ENCODE results near the gene SCLY.

The SCLY gene

DNA sequence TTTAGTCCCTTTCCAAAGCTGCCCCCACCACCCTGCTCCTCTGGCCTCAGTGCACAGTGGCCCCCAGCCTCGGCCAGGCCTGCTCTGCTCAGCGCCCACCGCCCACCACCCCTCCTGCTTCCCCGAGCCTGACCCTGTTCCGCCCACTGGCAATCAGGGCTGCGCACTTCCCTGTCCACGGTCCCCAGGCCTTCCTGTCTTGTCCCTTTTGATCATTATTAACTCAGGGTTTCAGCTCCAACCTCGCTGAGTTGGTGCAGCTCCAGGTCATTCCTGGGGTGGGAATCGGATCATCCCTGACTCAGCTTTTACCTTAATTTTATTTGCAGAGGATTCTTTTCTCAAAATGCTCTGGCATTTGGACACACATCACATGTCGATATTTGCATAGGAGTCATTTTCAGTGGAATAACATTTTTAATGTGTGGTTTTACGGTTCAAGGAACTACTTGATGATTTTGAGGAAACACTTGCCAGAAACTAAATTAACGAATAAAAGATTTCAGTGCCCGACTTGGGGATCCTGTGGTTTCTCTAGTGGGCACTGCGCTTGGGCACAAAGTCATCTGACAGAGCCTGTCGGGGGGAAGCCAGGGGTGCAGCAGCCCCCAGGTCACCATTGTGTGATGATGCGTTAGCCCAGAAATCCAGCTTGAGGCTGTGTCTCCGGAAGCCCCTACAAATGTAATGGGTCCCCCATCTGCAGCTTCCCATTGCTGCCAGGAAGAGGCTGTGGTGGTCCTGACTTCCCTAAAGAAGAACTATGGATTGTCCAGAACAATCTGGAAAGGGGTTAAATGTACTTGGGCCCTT is 38.3 kb downstream of the SCLY start:
- Mint-ChIP-seq H3K4me1 (peaks cover 34% of the 10 kb centered on the region), H3K9me3 (no peaks in the 10 kb centered on the region), H3K4me3 (no peak overlapping the region), H3K27me3 (ENCODE audit: low read depth, poor library complexity) (peaks cover 7% of the 10 kb centered on the region), H3K27ac (no peak overlapping the region), H3K36me3 (ENCODE audit: low read depth) (no peaks in the 10 kb centered on the region)
- no peak for DNase-seq
- TF ChIP-seq, protein P1, sequence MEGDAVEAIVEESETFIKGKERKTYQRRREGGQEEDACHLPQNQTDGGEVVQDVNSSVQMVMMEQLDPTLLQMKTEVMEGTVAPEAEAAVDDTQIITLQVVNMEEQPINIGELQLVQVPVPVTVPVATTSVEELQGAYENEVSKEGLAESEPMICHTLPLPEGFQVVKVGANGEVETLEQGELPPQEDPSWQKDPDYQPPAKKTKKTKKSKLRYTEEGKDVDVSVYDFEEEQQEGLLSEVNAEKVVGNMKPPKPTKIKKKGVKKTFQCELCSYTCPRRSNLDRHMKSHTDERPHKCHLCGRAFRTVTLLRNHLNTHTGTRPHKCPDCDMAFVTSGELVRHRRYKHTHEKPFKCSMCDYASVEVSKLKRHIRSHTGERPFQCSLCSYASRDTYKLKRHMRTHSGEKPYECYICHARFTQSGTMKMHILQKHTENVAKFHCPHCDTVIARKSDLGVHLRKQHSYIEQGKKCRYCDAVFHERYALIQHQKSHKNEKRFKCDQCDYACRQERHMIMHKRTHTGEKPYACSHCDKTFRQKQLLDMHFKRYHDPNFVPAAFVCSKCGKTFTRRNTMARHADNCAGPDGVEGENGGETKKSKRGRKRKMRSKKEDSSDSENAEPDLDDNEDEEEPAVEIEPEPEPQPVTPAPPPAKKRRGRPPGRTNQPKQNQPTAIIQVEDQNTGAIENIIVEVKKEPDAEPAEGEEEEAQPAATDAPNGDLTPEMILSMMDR (IDR thresholded peaks at IDR 0.05) = no peak

DNA sequence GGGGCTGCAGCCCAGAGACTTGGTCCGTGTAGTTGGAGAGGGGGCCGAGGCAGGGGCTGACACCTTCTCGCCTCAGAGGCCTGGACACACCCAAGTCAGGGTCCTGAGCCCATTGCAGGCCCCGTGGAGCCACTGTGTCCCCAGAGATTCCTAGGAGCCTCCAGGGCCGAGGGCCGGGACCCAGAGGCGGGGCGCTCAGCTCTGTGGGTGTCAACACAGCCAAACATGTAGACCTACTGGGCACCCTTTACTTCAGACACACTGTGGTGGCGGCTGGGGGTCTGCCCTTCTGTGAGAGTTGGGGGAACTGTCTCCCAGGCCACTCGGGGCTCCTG is 38.9 kb downstream of the SCLY start:
- Mint-ChIP-seq H3K27ac (no peak overlapping the region), H3K4me3 (no peak overlapping the region), H3K4me1 (peaks cover 29% of the 10 kb centered on the region), H3K36me3 (ENCODE audit: low read depth) (no peaks in the 10 kb centered on the region), H3K9me3 (no peaks in the 10 kb centered on the region), H3K27me3 (ENCODE audit: low read depth, poor library complexity) (peaks cover 7% of the 10 kb centered on the region)
- DNase-seq = no peak
- TF ChIP-seq, protein P1 (IDR thresholded peaks at IDR 0.05) = no peak

DNA sequence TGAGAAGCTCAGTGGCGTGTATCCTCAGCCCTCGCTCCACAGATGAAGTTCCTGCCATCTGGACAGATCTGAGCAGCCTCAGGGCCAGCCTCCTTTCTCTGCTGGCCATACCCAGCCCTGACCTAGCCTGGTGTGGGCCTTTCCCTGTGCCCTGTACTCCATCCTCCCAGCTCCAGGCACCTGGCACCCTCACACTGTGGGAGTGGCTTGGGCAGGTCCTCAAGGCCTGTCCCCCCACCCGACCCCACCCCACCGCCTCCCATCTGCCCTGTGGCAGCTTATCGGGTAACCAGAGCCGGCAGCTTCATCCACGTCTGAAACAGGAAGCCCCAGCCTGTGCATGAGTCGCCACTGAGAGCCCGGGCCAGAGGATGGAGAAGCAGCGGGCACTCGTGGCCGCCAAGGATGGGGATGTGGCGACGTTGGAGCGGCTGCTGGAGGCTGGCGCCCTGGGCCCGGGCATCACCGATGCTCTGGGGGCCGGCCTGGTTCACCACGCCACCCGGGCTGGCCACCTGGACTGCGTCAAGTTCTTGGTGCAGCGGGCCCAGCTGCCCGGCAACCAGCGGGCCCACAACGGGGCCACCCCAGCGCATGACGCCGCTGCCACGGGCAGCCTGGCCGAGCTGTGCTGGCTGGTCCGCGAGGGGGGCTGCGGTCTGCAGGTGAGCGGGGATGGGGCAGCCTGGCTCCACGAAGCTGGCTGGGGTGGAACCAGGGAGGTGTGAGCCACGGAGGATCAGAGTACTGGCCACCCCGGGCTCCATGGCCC is 39.4 kb downstream of the SCLY start, which contains the start of gene ESPNL:
TSS of gene ESPNL (plus strand) at position 292 of the 772 bp plus-strand sequence. CDS start at position 372, 80 bp downstream.
- peaks cover 4% of the 10 kb centered on the region for H3K27me3 Mint-ChIP-seq (ENCODE audit: low read depth, poor library complexity)
- DNase-seq = no peak
- H3K4me1 Mint-ChIP-seq = peaks cover 27% of the 10 kb centered on the region
- TF ChIP-seq, protein P1 (IDR thresholded peaks at IDR 0.05) = no peak
- H3K4me3 Mint-ChIP-seq = no peak within 1 kb of the TSS
- no peaks in the 10 kb centered on the region for H3K36me3 Mint-ChIP-seq (ENCODE audit: low read depth)
- no peaks in the 10 kb centered on the region for H3K9me3 Mint-ChIP-seq
- H3K27ac Mint-ChIP-seq = no peak within 1 kb of the TSS

DNA sequence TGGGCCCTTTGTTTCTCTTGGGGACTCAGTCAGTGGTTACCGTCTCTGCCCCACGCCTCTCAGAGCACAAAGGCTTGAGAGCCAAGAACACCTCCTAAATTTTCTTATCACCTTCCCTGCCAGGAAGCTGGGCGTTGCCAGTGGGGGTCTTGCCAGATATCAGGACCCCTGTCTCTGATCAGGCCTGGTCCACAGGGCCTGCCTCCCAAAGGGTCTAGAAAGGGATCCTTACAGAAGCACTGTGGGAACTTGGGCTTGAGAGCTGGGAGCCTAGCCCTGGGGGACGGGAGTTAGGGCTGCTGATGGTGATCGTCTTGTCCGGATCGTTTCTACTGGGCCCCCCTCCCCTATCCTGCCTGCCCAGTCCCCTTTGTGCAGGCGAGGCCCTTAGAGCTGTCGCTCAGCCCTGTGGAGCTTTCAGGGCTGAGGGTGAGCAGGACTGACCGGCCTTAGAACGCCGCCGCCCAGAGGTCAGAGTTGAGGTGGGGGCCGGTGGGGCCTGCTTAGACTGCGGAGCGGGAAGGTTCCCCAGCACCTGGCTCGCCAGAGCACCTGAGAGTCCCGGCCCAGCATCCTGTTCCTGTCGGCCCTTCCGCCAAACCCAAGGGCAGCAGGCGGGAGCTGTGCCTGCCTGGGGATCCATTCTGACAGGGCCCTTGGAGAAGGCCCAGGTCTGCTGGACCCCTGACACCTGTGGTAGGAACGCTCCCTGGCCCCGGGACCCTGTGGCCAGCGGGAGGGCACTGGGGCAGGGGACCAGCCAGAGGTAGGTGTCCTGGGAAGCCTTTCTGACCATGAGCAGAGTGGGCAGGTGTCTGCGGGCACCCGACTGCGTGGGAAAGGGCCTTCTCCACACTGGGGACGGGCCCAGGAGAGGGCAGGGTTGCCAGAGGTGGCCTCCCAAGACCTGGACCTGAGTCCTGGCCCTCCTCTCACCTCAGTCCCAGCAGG is 40.3 kb downstream of the SCLY start:
- H3K4me1 Mint-ChIP-seq = peaks cover 27% of the 10 kb centered on the region

More for the DNA sequence above, 40.3 kb downstream of the SCLY start:
- no peaks in the 10 kb centered on the region for H3K9me3 Mint-ChIP-seq
- TF ChIP-seq, protein P1 (IDR thresholded peaks at IDR 0.05) = no peak
- no peak overlapping the region for H3K27ac Mint-ChIP-seq
- no peak overlapping the region for H3K4me3 Mint-ChIP-seq
- peaks cover 4% of the 10 kb centered on the region for H3K27me3 Mint-ChIP-seq (ENCODE audit: low read depth, poor library complexity)
- no peak for DNase-seq
- no peaks in the 10 kb centered on the region for H3K36me3 Mint-ChIP-seq (ENCODE audit: low read depth)

Measured in nephron progenitor cell (in vitro differentiated cells).